GM18868 (cell line): ENCODE measurements around the gene ZNF416.
A peak's percentile ranks its signal among the peaks of the same experiment; 100 is the strongest.

Experiments
- ATAC-seq: cut with Tn5 transposase; IDR thresholded peaks from one replicate; pipeline ENCODE4 v1.9.1; 2021; ENCODE audit warnings: mild to moderate bottlenecking, moderate library complexity; ENCODE audit not compliant: unreplicated experiment

The ZNF416 gene

DNA sequence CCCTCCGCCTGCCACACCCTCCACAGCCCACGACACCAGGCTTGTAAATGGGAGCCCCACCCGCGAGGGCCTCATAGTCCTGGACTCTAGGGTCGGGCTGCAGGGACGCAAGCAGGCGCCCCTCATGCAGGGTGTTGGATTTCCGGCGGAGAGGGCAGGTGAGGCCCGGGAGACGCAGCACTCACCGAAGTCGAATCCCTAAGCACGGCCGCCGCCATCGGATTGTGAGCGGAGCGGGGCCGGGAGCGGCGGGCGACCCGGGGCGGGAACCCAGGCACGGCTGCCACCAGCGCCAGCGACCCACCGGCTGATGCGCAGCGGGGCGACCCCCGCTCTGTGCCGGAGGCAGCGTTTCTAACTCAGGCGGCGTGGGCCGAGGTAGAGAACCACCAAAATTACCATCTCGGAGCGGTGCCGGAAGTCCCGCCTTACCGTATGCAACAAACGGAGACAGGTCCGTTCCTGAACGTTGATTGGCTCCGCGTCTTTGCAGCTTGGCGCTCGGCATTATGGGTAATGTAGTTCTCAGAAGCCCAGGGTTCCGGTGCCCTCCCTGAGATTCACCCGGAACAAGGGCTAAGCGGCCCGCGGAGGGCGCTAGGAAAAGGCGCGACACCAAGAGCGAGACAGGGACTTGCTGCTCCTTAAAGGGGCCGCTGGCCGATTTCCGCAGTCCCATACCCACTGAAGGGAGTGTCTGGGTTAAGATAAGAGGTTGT is at the start of gene ZNF416:
ZNF416 (minus strand) TSS at position 425 of the 719 bp plus-strand sequence; CDS start at position 218, 207 bp downstream.
- ATAC-seq, result peak; percentile 83

DNA sequence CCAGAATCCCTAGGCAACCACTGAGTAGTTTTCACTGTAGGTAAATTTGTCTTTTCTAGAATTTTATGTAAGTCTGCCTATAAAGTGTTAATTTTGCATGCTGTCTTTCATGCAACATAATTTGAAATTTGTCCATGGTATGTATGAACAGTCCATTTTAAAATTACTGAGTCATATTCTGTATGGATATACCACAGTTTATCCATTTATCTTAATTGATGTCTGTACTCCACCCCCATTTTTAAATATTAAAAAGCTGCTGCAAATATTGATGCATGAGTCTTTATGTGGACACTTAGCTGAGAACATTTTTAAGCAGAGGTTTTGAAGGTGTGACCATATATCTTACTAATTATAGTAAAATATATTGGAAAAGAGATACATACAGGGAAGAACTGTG is 44.4 kb upstream of the ZNF416 start:
- no peak for ATAC-seq

DNA sequence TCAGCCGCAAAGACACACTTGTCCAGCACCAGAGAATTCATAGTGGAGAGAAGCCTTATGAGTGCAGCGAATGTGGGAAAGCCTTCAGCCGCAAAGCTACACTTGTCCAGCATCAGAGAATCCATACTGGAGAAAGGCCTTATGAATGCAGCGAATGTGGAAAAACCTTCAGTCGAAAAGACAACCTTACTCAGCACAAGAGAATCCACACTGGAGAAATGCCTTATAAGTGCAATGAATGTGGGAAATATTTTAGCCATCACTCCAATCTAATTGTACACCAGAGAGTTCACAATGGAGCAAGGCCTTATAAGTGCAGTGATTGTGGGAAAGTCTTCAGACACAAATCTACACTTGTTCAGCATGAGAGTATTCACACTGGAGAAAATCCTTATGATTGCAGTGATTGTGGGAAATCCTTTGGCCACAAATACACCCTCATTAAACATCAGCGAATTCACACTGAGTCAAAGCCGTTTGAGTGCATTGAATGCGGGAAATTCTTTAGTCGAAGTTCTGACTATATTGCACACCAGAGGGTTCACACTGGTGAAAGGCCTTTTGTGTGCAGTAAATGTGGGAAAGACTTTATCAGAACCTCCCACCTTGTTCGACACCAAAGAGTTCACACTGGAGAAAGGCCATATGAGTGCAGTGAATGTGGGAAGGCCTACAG is 42.1 kb upstream of the ZNF416 start:
- ATAC-seq, result no peak

- no peak for ATAC-seq
These were observed 36.6 kb upstream of the ZNF416 start for GRCh38 chr19:57615346-57615745.

DNA sequence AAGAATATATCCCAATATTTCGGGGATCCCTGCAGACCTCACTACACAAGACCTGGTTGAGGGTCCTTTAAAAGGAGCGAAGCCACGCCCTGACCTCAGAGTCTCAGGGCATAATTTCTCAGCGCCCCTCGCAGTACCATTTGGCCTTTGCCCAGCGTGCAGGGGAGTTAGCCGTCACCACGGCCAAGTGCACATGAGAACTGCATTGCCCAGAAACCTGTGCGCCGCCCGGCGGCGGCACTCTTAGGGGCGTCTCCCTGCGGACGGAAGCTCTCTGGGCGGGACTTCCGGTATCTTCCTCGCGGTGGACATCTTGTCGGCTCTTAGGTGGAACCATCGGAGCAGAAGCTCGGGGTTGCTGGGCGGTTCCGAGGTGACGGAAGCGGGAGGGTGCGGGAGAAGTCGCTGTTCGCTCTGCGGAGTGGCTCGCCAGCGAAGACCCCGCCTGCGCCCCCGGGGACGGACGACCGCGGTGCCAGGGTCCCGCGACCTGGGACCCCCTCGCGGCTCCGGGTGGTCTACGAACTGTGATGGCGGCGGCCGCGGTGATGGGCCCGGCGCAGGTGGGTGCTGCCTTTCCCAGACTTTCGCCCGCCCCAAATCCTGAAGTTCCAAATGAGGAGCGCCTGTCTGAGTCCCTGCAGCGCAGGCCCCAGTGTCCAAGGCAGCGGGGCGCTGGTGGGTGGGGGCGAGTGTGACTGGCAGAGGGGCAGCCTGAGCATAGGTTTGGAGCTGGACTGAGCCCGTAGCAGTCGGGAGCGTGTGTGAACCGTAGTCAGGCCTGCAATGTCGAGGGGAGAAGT is 35.4 kb upstream of the ZNF416 start, which contains the start of gene ZNF134:
ZNF134 (plus strand) TSS at position 302 of the 803 bp plus-strand sequence. CDS start 5,227 bp downstream, outside the sequence.
- ATAC-seq, result peak; percentile 98

DNA sequence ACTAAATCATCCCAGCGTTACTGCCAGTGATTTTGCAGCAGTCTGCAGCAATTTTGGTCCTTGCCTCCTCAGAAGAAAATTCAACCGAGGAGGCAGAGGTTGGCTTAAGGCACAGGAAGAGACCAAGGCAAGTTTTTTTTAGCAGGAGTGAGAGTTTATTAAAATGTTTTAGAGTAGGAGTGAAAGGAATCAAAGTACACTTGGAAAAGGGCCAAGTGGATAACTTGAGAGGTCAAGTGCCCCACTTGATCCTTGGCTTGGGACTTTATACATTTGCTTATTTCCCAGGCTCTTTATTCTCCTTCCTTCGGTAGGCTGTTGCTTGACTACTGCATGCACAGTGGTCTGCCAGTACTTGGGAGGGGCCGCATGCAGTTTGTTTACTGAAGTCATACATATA is 32.4 kb upstream of the ZNF416 start:
- ATAC-seq, result no peak

GRCh38 chr19:57606931-57607330 is 28.2 kb upstream of the ZNF416 start:
- ATAC-seq, result no peak

- ATAC-seq, result peak; percentile 98
These were observed 21.2 kb upstream of the ZNF416 start, which contains the start of gene ZNF530 for GRCh38 chr19:57599761-57600383. Gene ZNF530, plus strand, starts transcription at chr19:57599885. Its CDS starts 4,461 bp downstream, at chr19:57604346.

DNA sequence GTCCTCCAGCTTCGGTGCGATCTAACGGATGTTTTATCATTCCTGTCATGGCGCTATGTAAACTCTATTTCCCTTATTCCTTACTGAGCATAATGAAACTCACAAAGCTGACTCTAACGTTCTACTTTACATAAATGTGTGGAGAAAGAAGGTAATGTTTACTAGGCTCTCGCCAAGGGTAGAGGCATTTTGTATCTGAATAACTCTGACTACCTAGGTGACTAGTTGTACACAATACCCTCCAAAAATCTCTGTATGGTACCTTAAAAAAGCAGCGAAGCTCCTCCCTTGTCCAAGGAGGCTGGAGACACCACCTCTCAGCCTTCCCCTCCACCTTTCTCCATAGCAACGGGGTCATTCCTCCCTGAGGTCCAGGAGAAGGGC is 20.7 kb upstream of the ZNF416 start:
- peak; percentile 18 for ATAC-seq

- no peak for ATAC-seq
These were observed 8.8 kb upstream of the ZNF416 start for GRCh38 chr19:57587529-57587928.

- peak; percentile 89 for ATAC-seq
These were observed 5.1 kb upstream of the ZNF416 start, which contains the start of gene ZIK1 for GRCh38 chr19:57583521-57584416. Gene ZIK1, plus strand, starts transcription at chr19:57584145. Its CDS starts 212 bp downstream, at chr19:57584357.

- ATAC-seq, result no peak
These were observed 4.4 kb upstream of the ZNF416 start for GRCh38 chr19:57583104-57583520.

- ATAC-seq, result no peak
These were observed 2.0 kb downstream of the ZNF416 start for GRCh38 chr19:57576661-57577060.

DNA sequence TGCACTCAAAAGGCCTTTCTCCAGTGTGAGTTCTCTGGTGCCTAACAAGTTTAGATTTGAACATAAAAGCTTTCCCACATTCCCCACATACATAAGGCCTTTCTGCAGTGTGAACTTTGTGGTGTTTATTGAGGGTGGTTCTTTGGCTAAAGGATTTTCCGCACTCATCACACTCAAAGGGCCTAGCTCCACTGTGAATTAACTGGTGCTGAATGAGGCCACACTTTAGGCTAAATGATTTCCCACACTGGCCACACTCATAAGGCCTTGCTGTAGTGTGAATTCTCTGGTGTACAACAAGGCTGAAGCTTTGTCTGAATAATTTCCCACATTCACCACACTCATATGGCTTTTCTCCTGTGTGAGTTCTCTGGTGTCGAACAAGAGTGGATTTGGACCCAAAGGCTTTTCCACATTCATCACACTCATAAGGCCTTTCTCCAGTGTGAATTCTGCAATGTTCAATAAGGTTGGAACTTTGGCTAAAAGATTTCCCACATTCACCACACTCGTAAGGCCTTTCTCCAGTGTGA is 6.2 kb downstream of the ZNF416 start:
- no peak for ATAC-seq

- no peak for ATAC-seq
These were observed 8.0 kb downstream of the ZNF416 start for GRCh38 chr19:57570707-57571106.

GRCh38 chr19:57566396-57567265 is 12.1 kb downstream of the ZNF416 start:
- ATAC-seq, result no peak

- no peak for ATAC-seq
These were observed 15.2 kb downstream of the ZNF416 start for GRCh38 chr19:57563547-57563946.

DNA sequence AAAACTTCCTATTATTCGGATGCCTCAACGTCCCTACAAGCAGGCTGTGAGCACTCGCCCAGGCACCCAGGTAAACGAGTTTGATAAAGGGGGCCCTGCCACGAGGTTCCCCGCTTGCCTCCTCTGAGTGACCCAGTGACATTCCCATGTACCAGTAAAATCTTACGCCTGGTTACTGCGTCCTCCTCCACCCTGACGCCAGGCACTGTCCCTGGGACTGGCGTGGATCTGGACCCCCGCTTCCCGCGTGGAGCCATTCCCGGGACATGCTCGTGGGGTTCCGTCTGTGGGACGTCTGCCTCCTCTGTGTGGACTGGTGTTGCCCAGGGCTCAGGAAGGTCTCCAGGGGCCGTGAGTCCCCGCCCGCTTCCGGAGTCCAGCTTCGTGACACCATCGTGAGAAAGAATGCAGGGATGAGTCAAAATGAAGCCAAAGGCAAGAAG is 18.6 kb downstream of the ZNF416 start:
- no peak for ATAC-seq
